IMR-90 (cell line): ENCODE measurements around the gene ZNF467. TPM values are rescaled to one million over a fixed set of nuclear protein-coding genes. Genes with fewer than 3 reads are reported as not detected.

Experiments used
- ATAC-seq: fragments of 200-7000 bp; cut with Tn5 transposase; 2 replicates; pipeline ENCODE4 v1.9.1; 2020; ENCODE audit warnings: low read depth, mild to moderate bottlenecking, moderate library complexity
- BruUV-seq: library from RNA; stranded (reverse); fragments of 400-500 nt; replicated peaks from 2 replicates; lab custom pipeline; 2021; lab: Mats Ljungman, UMichigan
- CTCF ChIA-PET: fragments of 300-600 bp; formaldehyde crosslinking; extraction: SDS; loops from one replicate; lab custom pipeline; 2021; ENCODE audit warnings: antibody characterized with exemption; lab: Yijun Ruan, JAX
- POLR2A ChIA-PET: fragments of 300-600 bp; sonication (Branson Sonifier 250); formaldehyde crosslinking; loops from one replicate; lab custom pipeline; 2022; ENCODE audit warnings: antibody characterized with exemption; ENCODE audit not compliant: unreplicated experiment; lab: Charles Lee
- DNase-seq: peaks from one replicate; pipeline ENCODE4 v3.0.0; 2013
- H2AFZ ChIP-seq: replicated peaks from 2 replicates; pipeline ENCODE3; 2013; ENCODE audit warnings: low read length, mild to moderate bottlenecking; ENCODE audit not compliant: poor library complexity
- H2AK5ac ChIP-seq: 2 replicates; pipeline ENCODE4 v1.6.1; 2013; ENCODE audit warnings: low read depth, low read length, inconsistent platforms
- H2AK9ac ChIP-seq: replicated peaks from 2 replicates; pipeline ENCODE3; 2013; ENCODE audit warnings: mild to moderate bottlenecking, low read depth, low read length, moderate library complexity; ENCODE audit not compliant: poor library complexity
- H2BK120ac ChIP-seq: 2 replicates; pipeline ENCODE4 v1.6.1; 2013; ENCODE audit warnings: low read depth, low read length, inconsistent platforms
- H2BK15ac ChIP-seq: 3 replicates; pipeline ENCODE4 v1.6.1; 2013; ENCODE audit warnings: low read depth, low read length, inconsistent platforms
- H2BK20ac ChIP-seq: 2 replicates; pipeline ENCODE4 v1.6.1; 2013; ENCODE audit warnings: low read depth, mild to moderate bottlenecking, inconsistent platforms, low read length, moderate library complexity
- H2BK5ac ChIP-seq: 2 replicates; pipeline ENCODE4 v1.6.1; 2013; ENCODE audit warnings: mild to moderate bottlenecking, low read depth, low read length, inconsistent platforms; ENCODE audit not compliant: poor library complexity, severe bottlenecking
- H3K14ac ChIP-seq: replicated peaks from 2 replicates; pipeline ENCODE4 v1.6.1; 2013; ENCODE audit warnings: low read depth, low read length, inconsistent platforms
- H3K18ac ChIP-seq: 2 replicates; pipeline ENCODE4 v1.6.1; 2013; ENCODE audit warnings: low read depth, low read length, control low read depth
- H3K23ac ChIP-seq: 2 replicates; pipeline ENCODE4 v1.6.1; 2013; ENCODE audit warnings: low read depth, low read length, inconsistent platforms
- H3K27ac ChIP-seq: 2 replicates; pipeline ENCODE4 v1.5.1; 2013; ENCODE audit warnings: mild to moderate bottlenecking, control low read depth, low read length; ENCODE audit not compliant: insufficient read depth
- H3K27me3 ChIP-seq: 2 replicates; pipeline ENCODE4 v1.6.1; 2013; ENCODE audit warnings: low read length; ENCODE audit not compliant: control insufficient read depth, insufficient read depth
- H3K36me3 ChIP-seq: 2 replicates; pipeline ENCODE4 v1.6.1; 2013; ENCODE audit warnings: low read length, mixed read lengths; ENCODE audit not compliant: control insufficient read depth, insufficient read depth
- H3K4ac ChIP-seq: 2 replicates; pipeline ENCODE4 v1.6.1; 2013; ENCODE audit warnings: low read depth, low read length, inconsistent platforms
- H3K4me1 ChIP-seq: 2 replicates; pipeline ENCODE4 v1.6.1; 2013; ENCODE audit warnings: low read length, mixed read lengths; ENCODE audit not compliant: control insufficient read depth, insufficient read depth
- H3K4me2 ChIP-seq: 2 replicates; pipeline ENCODE4 v1.6.1; 2013; ENCODE audit warnings: low read depth, mild to moderate bottlenecking, control low read depth, low read length, moderate library complexity
- H3K4me3 ChIP-seq: 2 replicates; pipeline ENCODE4 v1.5.1; 2013; ENCODE audit warnings: low read depth, mild to moderate bottlenecking, control low read depth, low read length, moderate library complexity; ENCODE audit not compliant: insufficient read depth
- H3K56ac ChIP-seq: 2 replicates; pipeline ENCODE4 v1.6.1; 2013; ENCODE audit warnings: low read length, inconsistent platforms; ENCODE audit not compliant: insufficient read depth; ENCODE audit errors: extremely low read depth
- H3K79me1 ChIP-seq, 2 experiments: 2 replicates each; pipeline ENCODE4 v1.6.1; 2013; ENCODE audit warnings: low read length in 2 of 2, inconsistent platforms in 1 of 2, low read depth in 1 of 2
- H3K9ac ChIP-seq: 2 replicates; pipeline ENCODE4 v1.6.1; 2013; ENCODE audit warnings: low read depth, low read length, control low read depth
- H3K9me1 ChIP-seq: 2 replicates; pipeline ENCODE4 v1.6.1; 2013; ENCODE audit warnings: low read length, inconsistent platforms; ENCODE audit not compliant: insufficient read depth
- H3K9me3 ChIP-seq: 2 replicates; pipeline ENCODE4 v1.6.1; 2013; ENCODE audit warnings: low read length; ENCODE audit not compliant: control insufficient read depth, insufficient read depth
- H4K20me1 ChIP-seq: 2 replicates; pipeline ENCODE4 v1.6.1; 2013; ENCODE audit warnings: low read length, inconsistent platforms; ENCODE audit not compliant: insufficient read depth
- H4K5ac ChIP-seq: 2 replicates; pipeline ENCODE4 v1.6.1; 2013; ENCODE audit warnings: mild to moderate bottlenecking, low read depth, low read length, control low read depth
- H4K8ac ChIP-seq, 2 experiments: 2 replicates each; pipeline ENCODE4 v1.6.1; 2013; ENCODE audit warnings: low read depth in 2 of 2, low read length in 2 of 2, control low read depth in 1 of 2, inconsistent platforms in 1 of 2
- H4K91ac ChIP-seq: 2 replicates; pipeline ENCODE4 v1.6.1; 2013; ENCODE audit warnings: low read depth, low read length, inconsistent platforms; ENCODE audit not compliant: insufficient read depth
- CHD1 ChIP-seq: IDR thresholded peaks from 2 replicates; pipeline ENCODE4 v1.6.1; 2012; ENCODE audit warnings: low read depth, low read length, improper control_type of control experiment
- MAFK ChIP-seq: IDR thresholded peaks from 2 replicates; pipeline ENCODE4 v1.6.1; 2012; ENCODE audit warnings: low read depth, low read length, improper control_type of control experiment
- POLR2A ChIP-seq: IDR thresholded peaks from 2 replicates; pipeline ENCODE4 v1.6.1; 2012; ENCODE audit warnings: mild to moderate bottlenecking, low read depth, low read length
- RCOR1 ChIP-seq: IDR thresholded peaks from 2 replicates; pipeline ENCODE4 v1.6.1; 2012; ENCODE audit warnings: mild to moderate bottlenecking, low read length, improper control_type of control experiment; ENCODE audit not compliant: insufficient replicate concordance
- RFX5 ChIP-seq: IDR thresholded peaks from 2 replicates; pipeline ENCODE4 v1.8.0; 2012; ENCODE audit warnings: low read depth, mild to moderate bottlenecking, low read length, moderate library complexity
- WGBS, 2 experiments: methylation state at CpG; one replicate each; pipeline versions ENCODE4 v1.1.5 to v1.1.7; 2013; ENCODE audit warnings: missing lambda C conversion rate in 2 of 2; ENCODE audit not compliant: insufficient read length in 1 of 2; ENCODE audit errors: extremely low coverage in 2 of 2; 5-methylcytosine and 5-hydroxymethylcytosine counted together
- dilution Hi-C: fragments of 300-500 bp; cut with HindIII; formaldehyde crosslinking; loops from one replicate; pipeline ENCODE4 v1.14.3; 2018; ENCODE audit warnings: low sequenced_read_pairs; ENCODE audit not compliant: unreplicated experiment
- in situ Hi-C: fragments of 300-500 bp; cut with MboI; formaldehyde crosslinking; loops from 3 replicates; pipeline ENCODE4 v1.14.3; 2019; ENCODE audit warnings: low sequenced_read_pairs, inconsistent platforms, mixed read lengths
- intact Hi-C: fragments of 100-400 bp; cut with micrococcal nuclease; formaldehyde crosslinking; loops from 2 replicates; pipeline ENCODE4 v1.10.0; 2022
- polyA plus RNA-seq, 3 experiments: library from polyadenylated mRNA; depleted of rRNA; stranded (reverse); fragments of >200 nt; gene quantifications; 2 replicates each; pipeline ENCODE4 v1.2.3, GENCODE V29; 2012; ENCODE audit warnings: low replicate concordance in 1 of 3
- total RNA-seq: library from RNA; depleted of rRNA; stranded (reverse); fragments of >200 nt; gene quantifications from 2 replicates; pipeline ENCODE4 v1.2.3, GENCODE V29; 2012

Gene ZNF467
- total and polyA plus RNA-seq, 2 of the 4 experiments (the other 2 are of a cell fraction) = 0.67 TPM; not detected in 1

GRCh38 chr7:149778327-149778637 lies 4.9 kb upstream of the ZNF467 start:
- Histone ChIP-seq H2AFZ (no peak overlapping the region), H3K14ac (no peak overlapping the region), H2AK9ac (no peak overlapping the region), H4K8ac (no peak overlapping the region), H3K4me1 (no peaks in the 10 kb centered on the region; the same call in 1 of the 2 replicates), H3K27ac (no peak overlapping the region), H2BK15ac (no peak overlapping the region), H4K91ac (no peak overlapping the region), H3K9me1 (no peaks in the 10 kb centered on the region), H2AK5ac (no peak overlapping the region), H2BK120ac (no peak overlapping the region), H3K4me3 (no peak overlapping the region), H3K4me2 (no peak overlapping the region), H4K5ac (no peak overlapping the region), H3K4ac (no peak overlapping the region), H3K23ac (no peak overlapping the region), H3K27me3 (peaks cover 36% of the 10 kb centered on the region), H3K9ac (no peak overlapping the region), H2BK20ac (no peak overlapping the region), H3K18ac (no peak overlapping the region), H3K9me3 (no peaks in the 10 kb centered on the region), H3K79me1 (no peaks in the 10 kb centered on the region), H3K36me3 (no peaks in the 10 kb centered on the region), H4K20me1 (peaks cover 4% of the 10 kb centered on the region), H2BK5ac (no peak overlapping the region), H3K56ac (no peak overlapping the region)
- no CpG with 5 or more reads among the region's 5 CpGs for WGBS, 2 experiments
- intact Hi-C loops (no loop called here), in situ Hi-C loops (no loop called here), dilution Hi-C loops (no loop called here)
- no peak for ATAC-seq
- TF ChIP-seq RCOR1 = no peak
- TF ChIP-seq POLR2A = no peak
- TF ChIP-seq MAFK = no peak
- TF ChIP-seq CHD1 = no peak
- TF ChIP-seq RFX5 = no peak
- DNase-seq = no peak
- POLR2A ChIA-PET = no interaction called here
- BruUV-seq = no TSS peak
- CTCF ChIA-PET = no interaction called here
